GM12801 (cell line): ENCODE measurements around the gene STX16.

ENCODE experiments used
- CTCF ChIP-seq: IDR thresholded peaks from one replicate; pipeline ENCODE4 v1.5.1; 2011; ENCODE audit warnings: control low read depth; ENCODE audit not compliant: insufficient read length; ENCODE audit errors: extremely low read depth

Gene STX16

GRCh38 chr20:58625585-58625984 lies 25.5 kb upstream of the STX16 start:
- no peak for TF ChIP-seq CTCF

- TF ChIP-seq CTCF, result no peak
These were observed 25.0 kb upstream of the STX16 start for GRCh38 chr20:58626051-58626450.

GRCh38 chr20:58627212-58628072 lies 23.6 kb upstream of the STX16 start:
- TF ChIP-seq CTCF, result no peak

- TF ChIP-seq CTCF, result no peak
These were observed 22.4 kb upstream of the STX16 start for GRCh38 chr20:58628491-58629214.

- no peak for TF ChIP-seq CTCF
These were observed 21.9 kb upstream of the STX16 start for GRCh38 chr20:58629215-58629580.

GRCh38 chr20:58630063-58630462 lies 21.0 kb upstream of the STX16 start:
- no peak for TF ChIP-seq CTCF

- TF ChIP-seq CTCF, result no peak
These were observed 17.7 kb upstream of the STX16 start for GRCh38 chr20:58633161-58634053.
